GM18861 (cell line): Measurements from ENCODE around the gene IL5.
"Not testable (repeated sequence)": the region's sequence is repeated elsewhere in the genome, so short reads cannot be mapped to it uniquely, and the experiment has no call there.

Experiments used
- ATAC-seq: cut with Tn5 transposase; IDR thresholded peaks from one replicate; pipeline ENCODE4 v1.9.1; 2021; ENCODE audit not compliant: unreplicated experiment

Gene IL5

GRCh38 chr5:132543472-132544201, at the start of gene IL5:
Gene IL5, minus strand, starts transcription at chr5:132543522. Its CDS starts 44 bp downstream, at chr5:132543478.
- ATAC-seq, result no peak

GRCh38 chr5:132592521-132592920, 49.2 kb upstream of the IL5 start:
- no peak for ATAC-seq

- ATAC-seq, result no peak
Observed at GRCh38 chr5:132591145-132591544, 47.8 kb upstream of the IL5 start.

GRCh38 chr5:132589467-132589866, 46.1 kb upstream of the IL5 start:
- no peak for ATAC-seq

GRCh38 chr5:132586063-132586462, 42.7 kb upstream of the IL5 start:
- no peak for ATAC-seq

GRCh38 chr5:132584560-132584959, 41.2 kb upstream of the IL5 start:
- ATAC-seq, result not testable (repeated sequence)

- no peak for ATAC-seq
Observed at GRCh38 chr5:132576123-132576522, 32.8 kb upstream of the IL5 start.

- ATAC-seq, result no peak
Observed at GRCh38 chr5:132566657-132567056, 23.3 kb upstream of the IL5 start.

GRCh38 chr5:132564555-132564954, 21.2 kb upstream of the IL5 start:
- ATAC-seq, result not testable (repeated sequence)

- ATAC-seq, result no peak
Observed at GRCh38 chr5:132561601-132562000, 18.3 kb upstream of the IL5 start.

- ATAC-seq, result no peak
Observed at GRCh38 chr5:132559383-132560060, 16.2 kb upstream of the IL5 start.

- no peak for ATAC-seq
Observed at GRCh38 chr5:132557478-132558172, 14.3 kb upstream of the IL5 start.

- peak; percentile 93 for ATAC-seq
Observed at GRCh38 chr5:132556763-132557477, 13.6 kb upstream of the IL5 start, which contains the start of gene RAD50. Gene RAD50, plus strand, starts transcription at chr5:132556977. Its CDS starts 348 bp downstream, at chr5:132557325.

- no peak for ATAC-seq
Observed at GRCh38 chr5:132556153-132556762, 12.9 kb upstream of the IL5 start.

- ATAC-seq, result no peak
Observed at GRCh38 chr5:132549576-132549975, 6.3 kb upstream of the IL5 start.

GRCh38 chr5:132548834-132549233, 5.5 kb upstream of the IL5 start:
- ATAC-seq, result not testable (repeated sequence)

GRCh38 chr5:132547269-132547668, 3.9 kb upstream of the IL5 start:
- no peak for ATAC-seq

- no peak for ATAC-seq
Observed at GRCh38 chr5:132546108-132546507, 2.8 kb upstream of the IL5 start.

GRCh38 chr5:132540764-132541163, 2.6 kb downstream of the IL5 start:
- no peak for ATAC-seq

- ATAC-seq, result no peak
Observed at GRCh38 chr5:132540149-132540548, 3.2 kb downstream of the IL5 start.

- ATAC-seq, result no peak
Observed at GRCh38 chr5:132539716-132540115, 3.6 kb downstream of the IL5 start.
